T-helper 2 cell treated with Interferon-gamma antibody and Interleukin-4, amounts not matched to agents 5 μg/mL and 100 μg/mL, for 36 hours (primary cell): ENCODE results near the gene MAGEE1.

Source experiments
- DNase-seq: peaks from one replicate; pipeline ENCODE4 v3.0.0; 2021; ENCODE audit warnings: low spot score
- H3K27ac Mint-ChIP-seq: one replicate; pipeline ENCODE4 v1.8.0; 2021; ENCODE audit warnings: mild to moderate bottlenecking, mixed read lengths
- H3K27me3 Mint-ChIP-seq: one replicate; pipeline ENCODE4 v1.8.0; 2021; ENCODE audit warnings: low read depth, mixed read lengths
- H3K36me3 Mint-ChIP-seq: one replicate; pipeline ENCODE4 v1.8.0; 2021; ENCODE audit warnings: low read depth, mixed read lengths
- H3K4me1 Mint-ChIP-seq: one replicate; pipeline ENCODE4 v1.8.0; 2021; ENCODE audit warnings: low read depth, mixed read lengths
- H3K4me3 Mint-ChIP-seq: one replicate; pipeline ENCODE4 v1.8.0; 2022; ENCODE audit warnings: mild to moderate bottlenecking, moderate library complexity, mixed read lengths
- H3K9me3 Mint-ChIP-seq: one replicate; pipeline ENCODE4 v1.8.0; 2021; ENCODE audit warnings: mixed read lengths

MAGEE1 gene

GRCh38 chrX:76427560-76428242, at the start of gene MAGEE1:
Gene MAGEE1, plus strand, starts transcription at chrX:76427710. Its CDS starts 221 bp downstream, at chrX:76427931.
- H3K4me3 Mint-ChIP-seq = peak within 1 kb of the TSS; percentile 90
- H3K9me3 Mint-ChIP-seq = no peaks in the 10 kb centered on the region
- H3K4me1 Mint-ChIP-seq = peaks cover 7% of the 10 kb centered on the region
- H3K27me3 Mint-ChIP-seq = no peaks in the 10 kb centered on the region
- H3K36me3 Mint-ChIP-seq = no peaks in the 10 kb centered on the region
- H3K27ac Mint-ChIP-seq = peak within 1 kb of the TSS; percentile 77
- peak; percentile 59 for DNase-seq

- no peak for DNase-seq
- Mint-ChIP-seq H3K4me1 (no peaks in the 10 kb centered on the region), H3K27ac (no peak overlapping the region), H3K4me3 (no peak overlapping the region), H3K9me3 (no peaks in the 10 kb centered on the region), H3K27me3 (peaks cover 2% of the 10 kb centered on the region), H3K36me3 (no peaks in the 10 kb centered on the region)
Observed at GRCh38 chrX:76398970-76399369, 28.5 kb upstream of the MAGEE1 start.

GRCh38 chrX:76407795-76408194, 19.7 kb upstream of the MAGEE1 start:
- Mint-ChIP-seq H3K4me1 (no peaks in the 10 kb centered on the region), H3K9me3 (no peaks in the 10 kb centered on the region)

GRCh38 chrX:76420237-76420636, 7.3 kb upstream of the MAGEE1 start:
- H3K4me3 Mint-ChIP-seq = no peak overlapping the region
- no peaks in the 10 kb centered on the region for H3K36me3 Mint-ChIP-seq
- no peak for DNase-seq
- H3K27ac Mint-ChIP-seq = no peak overlapping the region
- H3K4me1 Mint-ChIP-seq = no peaks in the 10 kb centered on the region
- H3K27me3 Mint-ChIP-seq = no peaks in the 10 kb centered on the region
- H3K9me3 Mint-ChIP-seq = no peaks in the 10 kb centered on the region

More at GRCh38 chrX:76407795-76408194, 19.7 kb upstream of the MAGEE1 start:
- H3K27me3 Mint-ChIP-seq = peaks cover 2% of the 10 kb centered on the region
- H3K27ac Mint-ChIP-seq = no peak overlapping the region
- DNase-seq = no peak
- no peaks in the 10 kb centered on the region for H3K36me3 Mint-ChIP-seq
- no peak overlapping the region for H3K4me3 Mint-ChIP-seq

- peak overlapping the region; percentile 90 for H3K4me3 Mint-ChIP-seq
- H3K4me1 Mint-ChIP-seq = peaks cover 7% of the 10 kb centered on the region
- no peaks in the 10 kb centered on the region for H3K36me3 Mint-ChIP-seq
- peak; percentile 15 for DNase-seq
- peak overlapping the region; percentile 77 for H3K27ac Mint-ChIP-seq
- no peaks in the 10 kb centered on the region for H3K27me3 Mint-ChIP-seq
- H3K9me3 Mint-ChIP-seq = no peaks in the 10 kb centered on the region
Observed at GRCh38 chrX:76428243-76429130, 977 bp downstream of the MAGEE1 start.

GRCh38 chrX:76433219-76433618, 5.7 kb downstream of the MAGEE1 start:
- Mint-ChIP-seq H3K4me3 (no peak overlapping the region), H3K27ac (no peak overlapping the region), H3K9me3 (no peaks in the 10 kb centered on the region), H3K4me1 (peaks cover 12% of the 10 kb centered on the region), H3K27me3 (no peaks in the 10 kb centered on the region), H3K36me3 (no peaks in the 10 kb centered on the region)
- no peak for DNase-seq

- Mint-ChIP-seq H3K27ac (no peak overlapping the region), H3K9me3 (no peaks in the 10 kb centered on the region), H3K4me3 (no peak overlapping the region), H3K4me1 (peaks cover 12% of the 10 kb centered on the region), H3K27me3 (no peaks in the 10 kb centered on the region), H3K36me3 (no peaks in the 10 kb centered on the region)
- DNase-seq = no peak
Observed at GRCh38 chrX:76434103-76434741, 6.7 kb downstream of the MAGEE1 start.

GRCh38 chrX:76439188-76439587, 11.7 kb downstream of the MAGEE1 start:
- H3K27me3 Mint-ChIP-seq = no peaks in the 10 kb centered on the region
- H3K27ac Mint-ChIP-seq = no peak overlapping the region
- H3K4me1 Mint-ChIP-seq = peaks cover 5% of the 10 kb centered on the region
- peaks cover 16% of the 10 kb centered on the region for H3K9me3 Mint-ChIP-seq
- DNase-seq = no peak
- no peak overlapping the region for H3K4me3 Mint-ChIP-seq
- no peaks in the 10 kb centered on the region for H3K36me3 Mint-ChIP-seq

GRCh38 chrX:76453737-76454406, 26.4 kb downstream of the MAGEE1 start:
- H3K36me3 Mint-ChIP-seq = no peaks in the 10 kb centered on the region

GRCh38 chrX:76454456-76454927, 27.0 kb downstream of the MAGEE1 start:
- H3K4me1 Mint-ChIP-seq = no peaks in the 10 kb centered on the region
- H3K9me3 Mint-ChIP-seq = no peaks in the 10 kb centered on the region
- H3K36me3 Mint-ChIP-seq = no peaks in the 10 kb centered on the region
- no peaks in the 10 kb centered on the region for H3K27me3 Mint-ChIP-seq
- DNase-seq = peak; percentile 3
- H3K4me3 Mint-ChIP-seq = no peak overlapping the region
- no peak overlapping the region for H3K27ac Mint-ChIP-seq

More at GRCh38 chrX:76453737-76454406, 26.4 kb downstream of the MAGEE1 start:
- H3K4me1 Mint-ChIP-seq = no peaks in the 10 kb centered on the region
- H3K4me3 Mint-ChIP-seq = no peak overlapping the region
- no peak overlapping the region for H3K27ac Mint-ChIP-seq
- no peak for DNase-seq
- H3K9me3 Mint-ChIP-seq = no peaks in the 10 kb centered on the region
- H3K27me3 Mint-ChIP-seq = no peaks in the 10 kb centered on the region

- Mint-ChIP-seq H3K4me1 (no peaks in the 10 kb centered on the region), H3K4me3 (no peak overlapping the region), H3K9me3 (peaks cover 4% of the 10 kb centered on the region), H3K27me3 (no peaks in the 10 kb centered on the region), H3K36me3 (no peaks in the 10 kb centered on the region), H3K27ac (no peak overlapping the region)
- no peak for DNase-seq
Observed at GRCh38 chrX:76477353-76477752, 49.8 kb downstream of the MAGEE1 start.
